Nephron (organoid): ENCODE measurements around the gene EFHB.
"Not testable (repeated sequence)": the region's sequence is repeated elsewhere in the genome, so short reads cannot be mapped to it uniquely, and the experiment has no call there.

Experiments used
- H3K27ac Mint-ChIP-seq, 3 experiments: 2 replicates each; pipeline ENCODE4 v1.8.0; 2020; ENCODE audit warnings: mixed read lengths in 3 of 3, mild to moderate bottlenecking in 2 of 3, moderate library complexity in 1 of 3
- H3K27me3 Mint-ChIP-seq: 2 replicates; pipeline ENCODE4 v1.8.0; 2021; ENCODE audit warnings: low read depth, mild to moderate bottlenecking, moderate library complexity, mixed read lengths
- H3K36me3 Mint-ChIP-seq: 2 replicates; pipeline ENCODE4 v1.8.0; 2020; ENCODE audit warnings: low read depth, mixed read lengths
- H3K4me1 Mint-ChIP-seq: 2 replicates; pipeline ENCODE4 v1.8.0; 2020; ENCODE audit warnings: mixed read lengths
- H3K4me3 Mint-ChIP-seq, 3 experiments: 2 replicates each; pipeline ENCODE4 v1.8.0; 2020; ENCODE audit warnings: mild to moderate bottlenecking in 3 of 3, mixed read lengths in 3 of 3, moderate library complexity in 2 of 3
- H3K9me3 Mint-ChIP-seq: 2 replicates; pipeline ENCODE4 v1.8.0; 2020; ENCODE audit warnings: mixed read lengths
- CTCF ChIP-seq, 3 experiments: fragments of 200-600 bp; sonication (generic); IDR thresholded peaks; one replicate each; pipeline ENCODE4 v1.5.0; 2021; ENCODE audit warnings: antibody characterized with exemption in 3 of 3; ENCODE audit not compliant: unreplicated experiment in 3 of 3

EFHB gene

DNA sequence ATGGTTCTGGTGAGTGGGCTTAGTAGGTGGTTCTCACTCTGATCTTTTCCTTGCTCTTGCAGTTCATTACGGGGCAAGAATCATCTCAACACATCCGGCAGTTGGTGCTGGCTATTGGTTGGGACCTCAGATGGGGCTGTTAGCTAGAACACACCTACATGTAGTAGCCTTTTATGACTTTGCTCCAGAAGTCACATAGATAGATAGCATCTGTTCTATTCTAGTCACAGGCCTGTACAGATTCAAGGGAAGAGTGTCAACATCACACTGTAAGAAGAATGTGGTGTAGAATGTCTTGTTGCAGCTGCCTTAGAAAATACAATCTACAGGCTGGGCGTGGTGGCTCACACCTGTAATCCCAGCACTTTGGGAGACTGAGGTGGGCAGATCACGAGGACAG lies 27.9 kb upstream of the EFHB start:
- Mint-ChIP-seq H3K27ac (no peak overlapping the region), H3K36me3 (peaks cover 30% of the 10 kb centered on the region), H3K4me1 (no peaks in the 10 kb centered on the region), H3K27me3 (no peaks in the 10 kb centered on the region), H3K9me3 (no peaks in the 10 kb centered on the region), H3K4me3 (no peak overlapping the region)
- no peak for TF ChIP-seq CTCF (IDR thresholded peaks at IDR 0.05; ENCODE audit: unreplicated experiment in 3 of 3)

GRCh38 chr3:19960696-19961095 lies 26.7 kb upstream of the EFHB start:
- no peaks in the 10 kb centered on the region for H3K9me3 Mint-ChIP-seq
- H3K27me3 Mint-ChIP-seq, result no peaks in the 10 kb centered on the region
- no peaks in the 10 kb centered on the region for H3K4me1 Mint-ChIP-seq
- H3K36me3 Mint-ChIP-seq, result peaks cover 29% of the 10 kb centered on the region
- H3K4me3 Mint-ChIP-seq, result no peak overlapping the region
- TF ChIP-seq CTCF (IDR thresholded peaks at IDR 0.05; ENCODE audit: unreplicated experiment in 3 of 3), result no peak
- H3K27ac Mint-ChIP-seq, result no peak overlapping the region

DNA sequence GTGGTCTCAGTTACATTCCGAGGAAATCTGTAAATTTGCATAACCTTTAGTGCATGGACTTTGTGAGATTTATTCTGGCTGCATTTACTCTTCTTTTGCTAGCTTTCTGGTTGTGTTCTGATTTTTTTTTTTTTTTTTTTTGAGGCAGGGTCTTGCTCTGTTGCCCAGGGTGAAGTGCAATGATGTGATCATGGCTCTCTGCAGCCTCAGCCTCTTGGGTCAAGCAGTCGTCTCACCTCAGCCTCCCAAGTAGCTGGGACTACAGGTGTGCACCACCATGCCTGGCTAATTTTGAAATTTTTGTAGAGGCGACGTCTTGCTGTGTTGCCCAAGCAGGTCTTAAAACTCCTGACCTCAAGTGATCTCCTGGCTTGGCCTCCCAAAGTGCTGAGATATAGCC lies 25.5 kb upstream of the EFHB start:
- no peaks in the 10 kb centered on the region for H3K9me3 Mint-ChIP-seq
- H3K36me3 Mint-ChIP-seq, result peaks cover 40% of the 10 kb centered on the region
- no peak overlapping the region for H3K27ac Mint-ChIP-seq
- H3K4me1 Mint-ChIP-seq, result no peaks in the 10 kb centered on the region
- no peak for TF ChIP-seq CTCF (IDR thresholded peaks at IDR 0.05; ENCODE audit: unreplicated experiment in 3 of 3)
- H3K4me3 Mint-ChIP-seq, result no peak overlapping the region
- H3K27me3 Mint-ChIP-seq, result no peaks in the 10 kb centered on the region

- not testable (repeated sequence) for H3K27ac Mint-ChIP-seq, H3K4me1 Mint-ChIP-seq, H3K9me3 Mint-ChIP-seq, H3K4me3 Mint-ChIP-seq, H3K27me3 Mint-ChIP-seq
- peaks cover 51% of the 10 kb centered on the region for H3K36me3 Mint-ChIP-seq
Observed at GRCh38 chr3:19957354-19957753, 23.3 kb upstream of the EFHB start.

DNA sequence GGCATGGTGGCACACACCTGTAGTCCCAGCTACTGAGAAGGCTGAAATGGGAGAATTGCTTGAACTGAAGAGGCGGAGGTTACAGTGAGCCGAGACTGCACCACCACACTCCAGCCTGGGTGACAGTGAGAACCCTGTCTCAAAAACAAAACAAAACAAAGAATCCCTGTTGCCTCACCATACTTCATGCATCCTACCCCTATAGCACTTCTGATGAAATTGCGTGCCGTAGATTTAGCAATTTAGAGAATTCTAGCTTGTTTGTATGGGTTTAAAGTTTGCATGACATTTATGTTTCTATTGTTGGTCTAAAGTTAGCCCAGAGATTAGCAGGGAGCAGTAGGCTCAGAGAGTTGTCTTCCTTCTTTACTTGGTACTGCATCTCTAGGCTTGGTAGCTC lies 20.7 kb upstream of the EFHB start:
- H3K27ac Mint-ChIP-seq, result no peak overlapping the region
- H3K9me3 Mint-ChIP-seq, result no peaks in the 10 kb centered on the region
- H3K4me1 Mint-ChIP-seq, result peaks cover 4% of the 10 kb centered on the region
- no peaks in the 10 kb centered on the region for H3K27me3 Mint-ChIP-seq
- no peak overlapping the region for H3K4me3 Mint-ChIP-seq
- H3K36me3 Mint-ChIP-seq, result peaks cover 55% of the 10 kb centered on the region
- no peak for TF ChIP-seq CTCF (IDR thresholded peaks at IDR 0.05; ENCODE audit: unreplicated experiment in 3 of 3)

DNA sequence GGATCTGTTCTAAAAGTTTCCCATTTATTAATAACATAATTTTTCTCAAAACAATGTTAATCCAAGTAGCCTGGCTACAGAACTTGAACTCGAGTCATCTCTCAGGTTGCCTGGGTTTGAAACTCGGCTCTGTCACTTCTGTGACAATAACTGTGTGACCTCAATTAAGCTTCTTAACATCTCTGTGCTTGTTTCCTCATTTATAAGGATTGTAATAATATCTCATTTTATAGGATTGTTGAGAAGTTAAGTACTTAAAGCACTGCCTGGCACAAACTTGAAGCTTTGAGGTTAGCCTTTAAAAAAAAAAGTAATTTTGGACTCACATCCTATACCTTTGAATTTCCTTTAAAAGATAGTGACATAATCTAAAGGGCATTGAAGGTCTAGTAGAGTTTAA lies 16.3 kb upstream of the EFHB start:
- peaks cover 34% of the 10 kb centered on the region for H3K4me1 Mint-ChIP-seq
- no peak for TF ChIP-seq CTCF (IDR thresholded peaks at IDR 0.05; ENCODE audit: unreplicated experiment in 3 of 3)
- no peaks in the 10 kb centered on the region for H3K27me3 Mint-ChIP-seq
- H3K36me3 Mint-ChIP-seq, result peaks cover 39% of the 10 kb centered on the region
- no peak overlapping the region for H3K4me3 Mint-ChIP-seq
- H3K27ac Mint-ChIP-seq, result no peak overlapping the region
- H3K9me3 Mint-ChIP-seq, result peaks cover 4% of the 10 kb centered on the region

DNA sequence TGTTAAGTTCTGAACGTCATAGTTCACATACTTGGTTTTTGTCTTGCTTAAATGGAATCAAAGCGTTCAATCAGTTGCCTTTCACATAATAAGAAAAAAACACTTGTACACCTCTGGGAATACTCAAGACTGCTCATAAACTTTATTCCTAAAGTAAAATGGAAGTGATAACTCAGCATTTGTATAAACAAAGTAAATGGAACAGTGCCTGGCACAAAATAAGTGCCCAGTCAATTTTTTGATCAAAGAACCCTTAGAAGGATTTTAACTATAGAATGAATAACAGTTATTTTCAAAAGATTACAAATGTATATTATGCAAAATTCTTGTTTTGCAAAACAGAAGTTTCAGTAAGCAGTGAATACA lies 14.2 kb upstream of the EFHB start:
- Mint-ChIP-seq H3K4me3 (peak overlapping the region; percentile 93 to 100 (median 97)), H3K36me3 (peaks cover 24% of the 10 kb centered on the region), H3K27me3 (no peaks in the 10 kb centered on the region), H3K9me3 (peaks cover 4% of the 10 kb centered on the region), H3K27ac (peak overlapping the region; percentile 98 to 99 (median 99)), H3K4me1 (peaks cover 34% of the 10 kb centered on the region)
- TF ChIP-seq CTCF (IDR thresholded peaks at IDR 0.05; ENCODE audit: unreplicated experiment in 3 of 3), result no peak
